WERI-Rb-1 (cell line): ENCODE data around the gene CABLES2.

Experiments
- DNase-seq: peaks from one replicate; pipeline ENCODE4 v3.0.0-alpha.2; 2020
- H3K27ac ChIP-seq: fragments of 250-450 bp; sonication (Bioruptor Pico); 2 replicates; pipeline ENCODE4 v1.5.1; 2020; ENCODE audit warnings: mild to moderate bottlenecking, moderate library complexity
- H3K27me3 ChIP-seq: fragments of 250-450 bp; sonication (Bioruptor Pico); 2 replicates; pipeline ENCODE4 v1.5.1; 2021; ENCODE audit warnings: mild to moderate bottlenecking, low read depth, moderate library complexity; ENCODE audit not compliant: insufficient read depth, severe bottlenecking
- H3K36me3 ChIP-seq: fragments of 250-450 bp; sonication (Bioruptor Pico); 2 replicates; pipeline ENCODE4 v1.5.1; 2020; ENCODE audit warnings: mild to moderate bottlenecking, moderate library complexity
- H3K4me3 ChIP-seq: 2 replicates; pipeline ENCODE4 v1.5.1; 2011; ENCODE audit warnings: low read depth, mild to moderate bottlenecking, control low read depth, low read length
- H3K9me3 ChIP-seq: fragments of 250-450 bp; sonication (Bioruptor Pico); 2 replicates; pipeline ENCODE4 v1.5.1; 2021; ENCODE audit warnings: mild to moderate bottlenecking, moderate library complexity; ENCODE audit not compliant: severe bottlenecking
- TF ChIP-seq, protein P1 (sequence below): IDR thresholded peaks from 2 replicates; pipeline ENCODE4 v1.5.1; 2011; ENCODE audit warnings: low read depth, mild to moderate bottlenecking, control low read depth, inconsistent platforms, low read length

CABLES2 gene

DNA sequence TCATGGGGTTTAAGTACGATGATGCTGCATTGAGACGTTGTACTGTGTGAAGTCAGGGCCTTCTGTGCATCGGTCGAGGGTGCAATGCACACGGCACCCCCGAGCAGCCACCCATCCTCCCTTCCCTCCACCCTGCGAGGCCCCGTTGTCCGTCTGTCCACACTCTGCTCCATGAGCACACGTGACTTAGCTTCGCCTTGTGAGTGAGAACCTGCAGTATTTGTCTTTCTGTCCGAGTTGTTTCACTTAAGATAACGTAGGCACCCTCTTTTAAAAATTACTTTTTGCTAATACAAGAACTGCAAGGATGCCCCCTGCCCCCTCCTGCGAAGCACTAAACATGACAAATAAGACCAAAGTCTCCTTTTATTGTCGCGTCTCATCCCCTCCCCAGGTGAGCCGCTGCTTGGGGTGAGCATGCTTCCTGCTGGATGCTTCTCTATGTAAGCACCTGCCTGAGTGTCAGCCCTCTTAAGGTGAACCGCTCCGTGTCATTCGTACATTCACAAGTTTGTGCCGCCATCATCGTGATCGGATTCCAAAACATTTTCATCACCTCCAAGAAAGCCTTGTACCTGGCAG lies 23.9 kb upstream of the CABLES2 start:
- no peaks in the 10 kb centered on the region for H3K36me3 ChIP-seq
- DNase-seq: no peak
- no peaks in the 10 kb centered on the region for H3K27me3 ChIP-seq
- TF ChIP-seq, protein P1, sequence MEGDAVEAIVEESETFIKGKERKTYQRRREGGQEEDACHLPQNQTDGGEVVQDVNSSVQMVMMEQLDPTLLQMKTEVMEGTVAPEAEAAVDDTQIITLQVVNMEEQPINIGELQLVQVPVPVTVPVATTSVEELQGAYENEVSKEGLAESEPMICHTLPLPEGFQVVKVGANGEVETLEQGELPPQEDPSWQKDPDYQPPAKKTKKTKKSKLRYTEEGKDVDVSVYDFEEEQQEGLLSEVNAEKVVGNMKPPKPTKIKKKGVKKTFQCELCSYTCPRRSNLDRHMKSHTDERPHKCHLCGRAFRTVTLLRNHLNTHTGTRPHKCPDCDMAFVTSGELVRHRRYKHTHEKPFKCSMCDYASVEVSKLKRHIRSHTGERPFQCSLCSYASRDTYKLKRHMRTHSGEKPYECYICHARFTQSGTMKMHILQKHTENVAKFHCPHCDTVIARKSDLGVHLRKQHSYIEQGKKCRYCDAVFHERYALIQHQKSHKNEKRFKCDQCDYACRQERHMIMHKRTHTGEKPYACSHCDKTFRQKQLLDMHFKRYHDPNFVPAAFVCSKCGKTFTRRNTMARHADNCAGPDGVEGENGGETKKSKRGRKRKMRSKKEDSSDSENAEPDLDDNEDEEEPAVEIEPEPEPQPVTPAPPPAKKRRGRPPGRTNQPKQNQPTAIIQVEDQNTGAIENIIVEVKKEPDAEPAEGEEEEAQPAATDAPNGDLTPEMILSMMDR: no peak
- H3K9me3 ChIP-seq: no peaks in the 10 kb centered on the region
- no peak overlapping the region for H3K27ac ChIP-seq
- no peak overlapping the region for H3K4me3 ChIP-seq

DNA sequence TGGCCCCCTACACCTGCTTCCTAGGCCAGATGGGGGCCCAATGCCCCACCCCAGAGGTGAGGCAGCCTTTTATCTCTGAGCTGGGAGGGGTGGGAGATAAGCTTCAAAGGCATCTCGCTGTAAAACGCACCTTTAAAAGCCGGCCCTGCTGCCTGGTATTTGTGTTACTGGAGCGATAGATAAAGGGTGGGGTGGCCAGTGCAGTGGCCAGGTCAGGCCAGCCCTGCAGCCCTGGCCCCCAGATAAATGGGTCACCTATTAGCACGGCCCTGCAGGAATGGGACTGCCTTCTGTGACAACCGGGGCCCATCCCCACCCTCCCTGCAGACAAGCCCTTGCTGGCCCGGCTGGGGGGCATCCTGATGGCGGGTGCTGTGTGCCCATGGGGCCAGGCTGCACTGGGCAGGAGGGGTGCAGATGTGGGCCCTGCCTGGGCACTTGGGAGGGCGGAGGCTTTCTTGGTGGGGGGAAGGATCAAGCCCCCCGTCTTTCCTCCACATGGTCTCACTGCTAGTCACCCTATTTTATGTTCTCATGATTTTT lies 23.3 kb upstream of the CABLES2 start:
- Histone ChIP-seq H3K9me3 (no peaks in the 10 kb centered on the region), H3K27me3 (no peaks in the 10 kb centered on the region), H3K4me3 (no peak overlapping the region), H3K36me3 (no peaks in the 10 kb centered on the region), H3K27ac (no peak overlapping the region)
- no peak for DNase-seq
- TF ChIP-seq, protein P1: no peak

DNA sequence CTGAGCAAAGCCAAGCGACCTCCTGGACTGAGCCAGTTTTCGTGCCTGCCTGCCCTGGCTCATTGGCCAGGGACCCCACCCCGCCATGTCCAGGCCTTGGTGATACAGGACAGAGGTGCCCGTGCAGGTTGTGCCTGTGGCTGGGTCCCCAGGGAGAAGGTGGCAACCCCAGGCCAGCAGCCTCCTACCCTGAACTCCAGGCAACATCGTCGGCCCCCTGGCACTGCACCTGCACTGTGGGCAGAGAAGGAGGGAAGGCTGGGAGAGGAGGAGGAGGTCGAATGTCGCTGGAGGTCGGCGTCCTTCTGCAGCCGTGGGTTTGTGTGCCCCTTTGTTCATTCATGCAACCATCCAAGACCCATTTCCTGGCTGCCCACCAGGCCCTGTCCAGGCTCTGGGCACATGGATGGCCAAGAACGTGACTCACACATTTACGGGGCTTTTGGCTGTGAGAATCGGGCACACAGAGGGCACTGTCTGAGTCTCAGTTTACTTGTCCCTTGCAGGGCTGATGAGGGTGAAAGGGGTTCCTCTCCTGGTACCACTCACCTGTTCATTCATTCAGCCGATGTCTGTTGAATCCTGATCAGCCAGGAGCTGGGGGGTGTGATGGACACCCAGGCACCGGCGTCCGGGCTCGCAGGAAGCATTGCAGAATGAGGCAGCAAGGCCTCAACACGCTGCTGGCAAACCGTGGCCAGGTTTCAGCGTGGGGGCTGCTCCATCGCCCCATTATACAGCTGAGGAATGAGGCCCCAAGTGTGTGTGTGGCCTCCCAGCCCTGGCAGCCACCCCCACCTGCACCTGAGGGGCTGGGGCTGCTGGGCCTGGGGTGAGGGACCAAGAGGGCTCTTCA lies 22.6 kb upstream of the CABLES2 start:
- TF ChIP-seq, protein P1: no peak
- Histone ChIP-seq H3K27ac (no peak overlapping the region), H3K27me3 (no peaks in the 10 kb centered on the region), H3K4me3 (no peak overlapping the region), H3K36me3 (no peaks in the 10 kb centered on the region), H3K9me3 (no peaks in the 10 kb centered on the region)
- no peak for DNase-seq

DNA sequence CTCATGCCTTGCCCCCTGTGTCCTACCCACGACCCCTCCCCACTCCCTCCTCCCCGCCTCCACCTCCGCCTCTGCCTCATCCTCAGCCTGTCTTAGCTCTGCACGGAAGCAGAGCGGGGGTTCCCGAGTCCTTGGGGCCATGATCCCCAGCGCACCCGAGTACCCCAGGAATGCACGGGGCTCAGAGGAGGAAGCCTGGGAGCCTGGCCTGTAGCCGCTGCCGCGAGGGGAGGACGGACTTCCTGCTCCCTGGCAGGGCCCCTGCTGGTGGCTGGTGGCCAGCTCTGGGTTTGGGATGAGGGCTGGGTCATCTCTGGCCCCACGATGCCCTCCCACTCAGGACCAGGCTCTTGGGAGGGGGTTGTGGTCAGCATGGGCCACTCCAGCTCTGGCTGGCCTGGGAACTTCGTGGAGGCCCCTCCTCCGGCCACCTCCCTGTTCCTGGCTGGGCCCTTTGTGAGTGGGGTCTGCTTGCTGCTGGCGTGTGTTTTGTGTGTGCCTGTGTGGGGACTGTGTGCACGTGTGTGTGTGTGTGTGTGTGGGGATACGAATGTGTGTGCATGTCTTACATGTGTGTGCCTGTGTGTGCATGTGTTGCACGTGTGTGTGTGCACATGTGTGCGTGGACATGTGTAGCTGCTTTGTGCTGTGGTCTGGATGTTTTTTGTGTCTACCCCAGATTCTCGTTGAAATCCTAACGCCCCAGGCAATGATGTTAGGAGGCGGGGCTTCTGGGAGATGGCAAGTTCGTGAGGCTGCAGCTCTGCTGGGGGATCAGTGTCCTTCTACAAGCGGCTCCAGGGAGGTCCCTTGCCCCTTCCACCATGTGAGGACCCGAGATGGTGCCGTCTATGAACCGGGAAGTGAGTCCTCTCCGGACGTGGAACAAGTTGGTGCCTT lies 21.6 kb upstream of the CABLES2 start:
- Histone ChIP-seq H3K4me3 (no peak overlapping the region), H3K9me3 (no peaks in the 10 kb centered on the region), H3K36me3 (no peaks in the 10 kb centered on the region), H3K27me3 (no peaks in the 10 kb centered on the region), H3K27ac (no peak overlapping the region)
- TF ChIP-seq, protein P1: no peak
- DNase-seq: no peak

DNA sequence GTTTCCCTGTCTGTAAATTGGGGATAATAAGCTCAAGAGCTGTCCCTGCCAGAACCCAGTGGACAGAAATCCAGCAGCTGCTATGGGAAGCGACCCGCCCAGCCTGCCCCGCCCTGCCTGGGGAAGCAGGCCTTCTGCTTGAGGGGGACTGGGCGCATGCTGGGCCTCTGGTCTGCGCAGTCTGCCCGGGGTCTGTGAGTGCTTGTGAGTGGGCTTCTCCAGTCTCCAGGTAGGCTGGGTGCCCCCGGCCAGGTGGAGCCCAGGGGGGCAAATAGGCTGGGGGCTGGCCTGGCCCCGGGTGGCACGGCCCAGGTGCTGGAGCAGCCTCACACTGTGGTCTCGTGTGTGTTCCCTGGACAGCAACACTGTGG lies 20.9 kb upstream of the CABLES2 start:
- H3K27ac ChIP-seq: no peak overlapping the region
- TF ChIP-seq, protein P1: no peak
- H3K27me3 ChIP-seq: no peaks in the 10 kb centered on the region
- H3K4me3 ChIP-seq: no peak overlapping the region
- no peaks in the 10 kb centered on the region for H3K9me3 ChIP-seq
- no peaks in the 10 kb centered on the region for H3K36me3 ChIP-seq
- DNase-seq: no peak
